ENCODE results near the gene GLIS1. TPM values are rescaled to one million over a fixed set of nuclear protein-coding genes. Genes with fewer than 3 reads are reported as not detected.

The GLIS1 gene
- total and polyA plus RNA-seq, 2 donors (not counting 3 experiments of a cell fraction or from before 2014, with no cell fraction given): not detected

DNA sequence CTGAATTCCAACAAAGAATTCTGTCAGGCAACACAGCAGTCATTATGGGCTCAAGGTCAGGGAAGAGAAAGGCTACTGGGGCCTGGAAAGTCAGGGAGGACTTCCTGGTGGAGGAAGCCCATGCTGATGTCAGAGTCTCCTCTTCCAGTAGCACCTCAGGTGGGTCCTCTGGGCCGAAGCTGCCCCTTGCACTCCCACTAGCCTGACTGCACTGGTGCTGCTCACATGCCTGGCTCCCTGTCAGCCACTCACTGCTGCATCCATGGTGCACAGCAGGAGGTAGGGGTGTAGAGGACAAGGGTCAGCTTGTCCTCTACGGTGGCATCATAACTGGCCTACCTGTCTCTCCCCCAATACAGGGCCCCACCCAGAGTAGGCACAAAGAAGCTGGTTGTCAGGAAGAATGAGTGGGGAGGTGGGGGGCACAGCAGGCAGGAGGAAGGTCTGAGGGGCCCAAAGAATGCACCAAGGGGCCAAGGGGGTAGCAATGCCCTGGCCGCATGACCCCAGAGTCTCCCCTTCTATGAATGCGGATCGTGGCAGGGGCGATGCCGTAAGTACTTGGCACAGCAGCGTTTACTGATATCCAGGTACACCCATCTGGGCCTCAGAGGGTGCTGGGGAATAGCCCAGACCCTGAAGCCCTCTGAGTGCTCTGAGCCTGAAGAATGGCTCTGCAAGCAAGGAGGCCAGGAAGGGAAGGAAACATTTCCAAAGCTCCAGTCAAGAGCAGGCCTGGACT, 80.3 kb downstream of the GLIS1 start:
- H3K27me3 ChIP-seq (ENCODE audit: control insufficient read depth in 2 of 2, insufficient read depth in 2 of 2, low read length in 2 of 2): peaks cover 0 to 2% of the 10 kb centered on the region in 2 experiments
- no peaks in the 10 kb centered on the region for H3K36me3 ChIP-seq (ENCODE audit: control insufficient read depth in 2 of 2, extremely low read depth in 1 of 2, insufficient read depth in 2 of 2, low read length in 2 of 2)
- no peak for DNase-seq (ENCODE audit: low read depth, low spot score)
- ChIA-PET CTCF (no interaction called here), POLR2A (no interaction called here)
- H3K9me1 ChIP-seq (replicated peaks; ENCODE audit: control insufficient read depth, extremely low read depth, insufficient read depth, low read length): no peaks in the 10 kb centered on the region
- intact Hi-C loops (cut with micrococcal nuclease) (no loop called here), dilution Hi-C loops (cut with MboI; ENCODE audit: extremely low pct_ligation_motif_present, low sequenced_read_pairs) (no loop called here)
- no peak overlapping the region for H2AFZ ChIP-seq (ENCODE audit: low read depth, low read length)
- TF ChIP-seq GATA2 (IDR thresholded peaks at IDR 0.05; ENCODE audit: insufficient read depth, insufficient read length, low read depth, low read length) (no peak), POLR2A (IDR thresholded peaks at IDR 0.05; ENCODE audit: low read depth, low read length) (no peak)
- H3K79me2 ChIP-seq (ENCODE audit: control insufficient read depth, insufficient read depth, low read length): no peaks in the 10 kb centered on the region
- no peak overlapping the region for H3K4me2 ChIP-seq (ENCODE audit: insufficient read depth, low read length)
- no TSS peak for BruUV-seq (replicated peaks)
- H3K9me3 ChIP-seq (replicated peaks; ENCODE audit: control insufficient read depth, insufficient read depth, low read length): no peaks in the 10 kb centered on the region
- no peak overlapping the region for H3K4me3 ChIP-seq (replicated peaks in 1 of 3; ENCODE audit: insufficient read depth in 1 of 3, low read depth in 1 of 3, low read length in 3 of 3)
- H3K27ac ChIP-seq (ENCODE audit: insufficient read depth, low read depth, low read length): no peak overlapping the region
- H3K9ac ChIP-seq (replicated peaks; ENCODE audit: extremely low read depth, insufficient read depth, low read length): no peak overlapping the region
- no peaks in the 10 kb centered on the region for H4K20me1 ChIP-seq (replicated peaks; ENCODE audit: control insufficient read depth, extremely low read depth, insufficient read depth, low read length)
- H3K4me1 ChIP-seq (ENCODE audit: control insufficient read depth, extremely low read depth, insufficient read depth, low read length): no peaks in the 10 kb centered on the region
- no peak for FAIRE-seq

DNA sequence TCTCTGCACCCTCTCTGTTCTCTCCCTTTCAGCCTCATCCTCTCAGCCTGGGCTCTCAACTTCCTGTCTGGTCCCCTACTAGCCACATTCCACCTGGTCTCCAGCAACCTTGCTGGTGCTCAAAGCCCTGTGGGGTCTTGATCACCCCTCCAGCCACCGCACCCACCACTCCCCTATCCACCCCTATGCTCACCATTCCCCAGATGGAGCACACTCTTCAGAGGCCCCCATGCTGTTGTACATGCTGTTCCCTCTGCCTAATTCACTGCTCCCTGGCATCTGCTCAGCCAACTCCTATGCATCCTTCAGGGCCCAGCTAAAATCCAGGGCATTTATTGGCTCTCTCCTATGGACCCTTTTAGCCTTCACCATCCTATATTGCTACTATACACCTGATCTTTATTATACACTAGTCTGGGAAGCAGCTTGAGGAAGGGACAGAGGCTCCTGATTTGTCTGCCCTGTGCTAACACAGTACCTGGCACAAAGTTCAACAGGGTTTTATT, 81.0 kb downstream of the GLIS1 start:
- no peak for FAIRE-seq
- Histone ChIP-seq H3K79me2 (ENCODE audit: control insufficient read depth, insufficient read depth, low read length) (no peaks in the 10 kb centered on the region), H3K36me3 (ENCODE audit: control insufficient read depth in 2 of 2, extremely low read depth in 1 of 2, insufficient read depth in 2 of 2, low read length in 2 of 2) (no peaks in the 10 kb centered on the region), H2AFZ (ENCODE audit: low read depth, low read length) (no peak overlapping the region), H3K9me3 (replicated peaks; ENCODE audit: control insufficient read depth, insufficient read depth, low read length) (no peaks in the 10 kb centered on the region), H3K9me1 (replicated peaks; ENCODE audit: control insufficient read depth, extremely low read depth, insufficient read depth, low read length) (no peaks in the 10 kb centered on the region), H4K20me1 (replicated peaks; ENCODE audit: control insufficient read depth, extremely low read depth, insufficient read depth, low read length) (no peaks in the 10 kb centered on the region), H3K27me3 (ENCODE audit: control insufficient read depth in 2 of 2, insufficient read depth in 2 of 2, low read length in 2 of 2) (peaks cover 0 to 2% of the 10 kb centered on the region in 2 experiments), H3K4me3 (replicated peaks in 1 of 3; ENCODE audit: insufficient read depth in 1 of 3, low read depth in 1 of 3, low read length in 3 of 3) (no peak overlapping the region), H3K4me2 (ENCODE audit: insufficient read depth, low read length) (no peak overlapping the region), H3K9ac (replicated peaks; ENCODE audit: extremely low read depth, insufficient read depth, low read length) (no peak overlapping the region), H3K27ac (ENCODE audit: insufficient read depth, low read depth, low read length) (no peak overlapping the region), H3K4me1 (ENCODE audit: control insufficient read depth, extremely low read depth, insufficient read depth, low read length) (no peaks in the 10 kb centered on the region)
- no peak for DNase-seq (ENCODE audit: low read depth, low spot score)
- intact Hi-C loops (cut with micrococcal nuclease) (no loop called here), dilution Hi-C loops (cut with MboI; ENCODE audit: extremely low pct_ligation_motif_present, low sequenced_read_pairs) (no loop called here)
- POLR2A ChIA-PET: no interaction called here
- TF ChIP-seq EZH2 (IDR thresholded peaks at IDR 0.05; ENCODE audit: borderline replicate concordance, low read depth, low read length, severe bottlenecking): no peak
- TF ChIP-seq POLR2A (IDR thresholded peaks at IDR 0.05; ENCODE audit: low read depth, low read length): no peak
- no peak for TF ChIP-seq FOS (IDR thresholded peaks at IDR 0.05; ENCODE audit: borderline replicate concordance, insufficient read depth, low read length)
- TF ChIP-seq, protein P1, sequence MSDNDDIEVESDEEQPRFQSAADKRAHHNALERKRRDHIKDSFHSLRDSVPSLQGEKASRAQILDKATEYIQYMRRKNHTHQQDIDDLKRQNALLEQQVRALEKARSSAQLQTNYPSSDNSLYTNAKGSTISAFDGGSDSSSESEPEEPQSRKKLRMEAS (IDR thresholded peaks at IDR 0.05; ENCODE audit: insufficient read depth, insufficient read length): no peak
- TF ChIP-seq POLR2AphosphoS5 (IDR thresholded peaks at IDR 0.05; ENCODE audit: insufficient read depth, low read depth, low read length): no peak
- TF ChIP-seq MYC (IDR thresholded peaks at IDR 0.05; ENCODE audit: low read depth, low read length): no peak
- no peak for TF ChIP-seq JUN (IDR thresholded peaks at IDR 0.05; ENCODE audit: borderline replicate concordance, insufficient read depth, insufficient read length, low read depth)
- CTCF ChIA-PET: no interaction called here
- BruUV-seq (replicated peaks): no TSS peak
